HG03565 (cell line): ENCODE measurements around the gene RPS3.

ENCODE experiments used
- ATAC-seq: cut with Tn5 transposase; IDR thresholded peaks from one replicate; pipeline ENCODE4 v1.9.1; 2021; ENCODE audit warnings: mild to moderate bottlenecking, moderate library complexity; ENCODE audit not compliant: unreplicated experiment

Gene RPS3

GRCh38 chr11:75434051-75434450, 34.7 kb downstream of the RPS3 start:
- no peak for ATAC-seq

GRCh38 chr11:75434886-75435570, 35.7 kb downstream of the RPS3 start:
- no peak for ATAC-seq

GRCh38 chr11:75435571-75435925, 36.2 kb downstream of the RPS3 start:
- ATAC-seq: no peak

- ATAC-seq: no peak
Observed at GRCh38 chr11:75436806-75437205, 37.5 kb downstream of the RPS3 start.

GRCh38 chr11:75437966-75438659, 38.8 kb downstream of the RPS3 start:
- ATAC-seq: no peak

- ATAC-seq: no peak
Observed at GRCh38 chr11:75439026-75439425, 39.7 kb downstream of the RPS3 start.

GRCh38 chr11:75439495-75440120, 40.3 kb downstream of the RPS3 start:
- no peak for ATAC-seq

- ATAC-seq: no peak
Observed at GRCh38 chr11:75440960-75441803, 41.9 kb downstream of the RPS3 start.

GRCh38 chr11:75441804-75442132, 42.5 kb downstream of the RPS3 start:
- no peak for ATAC-seq

- ATAC-seq: no peak
Observed at GRCh38 chr11:75442161-75442885, 43.0 kb downstream of the RPS3 start.

GRCh38 chr11:75443043-75443442, 43.7 kb downstream of the RPS3 start:
- no peak for ATAC-seq

- no peak for ATAC-seq
Observed at GRCh38 chr11:75445315-75445953, 46.1 kb downstream of the RPS3 start.

- ATAC-seq: no peak
Observed at GRCh38 chr11:75447415-75447814, 48.1 kb downstream of the RPS3 start.

GRCh38 chr11:75449271-75449670, 50.0 kb downstream of the RPS3 start:
- no peak for ATAC-seq

- no peak for ATAC-seq
Observed at GRCh38 chr11:75449776-75450175, 50.5 kb downstream of the RPS3 start.

GRCh38 chr11:75450236-75450635, 50.9 kb downstream of the RPS3 start:
- ATAC-seq: no peak

GRCh38 chr11:75450826-75451821, 51.8 kb downstream of the RPS3 start:
- ATAC-seq: no peak

GRCh38 chr11:75453916-75454655, 54.8 kb downstream of the RPS3 start:
- ATAC-seq: no peak
